RPMI7951 (cell line): ENCODE results near the gene ZNF728. TPM values are rescaled to one million over a fixed set of nuclear protein-coding genes. Genes with fewer than 3 reads are reported as not detected.
"Not testable (repeated sequence)": the region's sequence is repeated elsewhere in the genome, so short reads cannot be mapped to it uniquely, and the experiment has no call there.

Source experiments
- DNase-seq: peaks from one replicate; pipeline ENCODE4 v3.0.0-alpha.2; 2012; ENCODE audit warnings: low read depth
- total RNA-seq: library from RNA; depleted of rRNA; stranded (reverse); fragments of >200 nt; shearing (Covaris generic); gene quantifications from 2 replicates; pipeline ENCODE4 v1.2.3, GENCODE V29; 2014; rRNA removed

The ZNF728 gene
- 0.12 and 0.88 TPM in 2 replicates for total RNA-seq

DNA sequence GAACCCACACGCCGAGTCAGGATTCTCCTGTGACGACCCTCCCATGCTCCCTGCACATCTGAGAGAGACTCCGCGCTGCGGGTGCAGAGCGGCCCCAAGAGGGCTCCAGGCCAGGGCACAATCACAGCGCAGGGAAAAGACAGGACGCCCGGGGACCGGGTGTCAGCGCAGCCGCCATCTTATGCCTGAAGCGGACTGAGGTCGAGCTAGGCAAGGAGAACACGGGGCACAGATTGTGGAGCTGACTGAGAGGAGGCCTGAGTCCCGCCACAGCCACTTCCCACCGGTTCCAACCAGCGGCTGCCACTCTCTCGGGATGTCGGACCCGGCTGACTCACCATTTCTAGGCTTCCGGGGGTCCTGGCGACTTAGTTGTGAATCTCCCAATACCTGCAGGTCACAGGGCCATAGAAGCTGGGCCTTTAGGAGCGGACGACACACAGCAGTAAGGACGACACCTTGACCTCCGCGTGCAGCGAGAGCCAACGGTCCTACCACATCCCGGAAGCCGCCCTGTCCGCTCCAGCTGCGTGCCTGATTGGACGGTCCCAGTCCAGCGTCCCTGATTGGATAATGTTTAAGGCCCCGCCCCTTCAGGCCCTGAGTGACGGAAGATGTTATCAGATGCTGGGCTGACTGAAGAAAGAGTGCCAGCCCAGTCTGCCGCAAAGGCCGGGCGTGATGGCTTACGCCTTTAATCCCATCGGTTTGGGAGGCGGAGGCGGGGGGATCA lies at the start of gene ZNF728:
Gene ZNF728, minus strand, starts transcription at position 487 of the 733 bp plus-strand sequence. Its CDS starts 146 bp downstream, at position 341.
- DNase-seq = peak; percentile 59

DNA sequence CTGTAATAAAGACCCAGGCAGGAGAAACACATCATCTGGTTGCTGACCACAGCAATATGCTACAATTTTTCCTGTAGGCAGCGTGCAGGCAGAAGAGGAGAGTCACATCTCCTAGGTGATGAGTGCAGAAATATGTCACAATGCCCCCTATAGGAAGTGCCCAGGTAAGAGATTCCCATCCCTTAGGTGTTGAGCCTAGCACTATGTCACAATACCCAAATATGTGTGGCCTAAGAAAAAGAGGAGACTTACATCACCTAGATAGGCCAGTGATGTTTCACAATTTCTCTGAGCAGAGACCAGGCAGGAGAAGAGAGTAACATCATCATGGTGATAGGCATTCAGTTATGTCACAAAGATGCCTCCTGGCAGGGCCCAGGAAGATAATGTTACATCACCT lies 49.4 kb upstream of the ZNF728 start:
- no peak for DNase-seq

DNA sequence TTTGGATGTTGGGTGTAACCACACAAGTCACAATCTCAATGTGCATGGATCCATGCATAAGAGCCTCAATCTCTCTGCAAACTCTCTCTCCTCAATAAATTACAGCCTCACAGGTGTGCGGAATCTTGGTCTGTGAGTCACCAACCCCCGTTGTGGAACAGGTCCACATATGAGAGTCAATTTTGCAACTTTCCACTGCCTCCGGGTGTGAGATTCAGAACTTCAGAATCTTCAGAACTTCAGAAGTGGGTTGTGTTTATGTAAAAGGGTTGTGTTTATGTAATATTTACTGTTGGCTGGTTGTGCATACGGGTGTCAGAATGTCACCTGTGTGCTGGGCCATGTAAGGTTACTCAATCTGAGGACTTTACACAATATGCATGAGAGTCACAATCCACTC lies 46.3 kb upstream of the ZNF728 start:
- DNase-seq = no peak

DNA sequence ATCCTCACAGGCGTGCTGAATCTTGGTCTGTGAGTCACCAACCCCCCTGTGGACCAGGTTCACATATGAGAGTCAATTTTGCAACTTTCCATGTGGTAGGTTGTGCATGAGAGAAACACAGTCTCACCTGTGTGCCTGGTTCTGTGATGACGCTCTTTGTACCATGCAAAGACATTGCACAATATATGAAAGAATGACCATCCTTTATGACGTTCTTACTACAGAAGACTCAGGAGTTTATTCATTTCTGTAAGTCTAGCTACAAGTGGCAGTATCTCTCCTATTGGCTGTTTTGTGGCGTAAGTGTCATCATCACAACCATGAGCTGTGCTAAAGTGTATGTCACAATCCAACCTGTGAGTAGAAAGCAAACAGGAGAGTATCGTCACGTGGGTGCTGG lies 43.8 kb upstream of the ZNF728 start:
- DNase-seq = no peak

DNA sequence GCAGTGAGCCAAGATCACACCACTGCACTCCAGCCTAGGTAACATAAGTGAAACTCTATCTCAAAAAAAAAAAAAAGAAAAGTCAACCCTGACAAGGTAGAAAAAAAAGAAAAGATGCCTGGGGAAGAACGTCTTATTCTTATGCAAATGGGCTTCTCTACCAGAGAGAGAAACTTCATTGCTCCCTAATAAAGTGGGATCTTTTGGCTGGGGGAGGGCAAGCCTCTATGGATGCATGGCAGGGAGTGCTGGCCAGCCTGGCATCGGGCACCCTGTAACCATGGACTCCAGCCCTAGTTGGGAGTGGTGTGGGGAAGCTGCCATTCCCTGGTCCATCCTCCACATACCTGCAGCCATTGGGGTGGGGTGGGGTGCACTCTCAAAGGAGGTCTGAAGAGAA lies 30.7 kb upstream of the ZNF728 start:
- no peak for DNase-seq

DNA sequence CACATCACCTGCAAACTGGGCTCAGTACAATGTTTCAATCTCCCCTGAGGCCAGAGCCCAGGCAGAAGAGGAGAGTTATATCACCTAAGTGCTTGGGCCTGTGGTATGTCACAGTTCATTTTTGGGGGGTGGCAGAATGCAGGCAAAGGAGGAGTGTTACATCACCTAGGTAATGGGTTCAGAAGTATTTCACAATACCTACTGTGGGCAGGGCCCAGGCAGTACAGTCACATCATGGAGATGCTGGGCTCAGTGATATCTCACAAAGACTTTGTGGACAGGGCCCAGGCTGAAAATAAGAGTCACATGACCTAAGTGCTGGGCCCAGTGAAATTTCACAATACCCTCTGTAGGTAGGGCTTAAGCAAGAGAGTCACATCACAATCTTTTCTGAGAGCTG lies 12.7 kb upstream of the ZNF728 start:
- no peak for DNase-seq

DNA sequence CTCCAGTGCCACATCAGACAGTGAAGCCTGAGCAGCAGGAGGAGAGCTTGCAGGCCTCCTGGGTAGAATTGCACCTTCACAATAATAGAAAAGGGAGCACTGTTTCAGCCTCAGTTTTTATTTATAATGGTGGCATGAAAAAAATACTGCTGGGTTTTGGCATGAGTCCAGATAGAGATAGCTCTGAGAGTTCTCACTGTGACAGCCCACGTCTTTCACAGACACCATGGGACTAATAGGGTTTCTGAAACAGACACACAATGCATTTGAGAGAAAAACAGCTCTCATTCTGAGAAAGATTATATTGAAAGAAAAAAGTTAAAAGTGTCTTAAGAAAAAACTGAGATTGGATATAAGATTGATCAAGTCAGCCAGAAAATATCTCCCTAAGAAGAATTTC lies 8.0 kb downstream of the ZNF728 start:
- not testable (repeated sequence) for DNase-seq

DNA sequence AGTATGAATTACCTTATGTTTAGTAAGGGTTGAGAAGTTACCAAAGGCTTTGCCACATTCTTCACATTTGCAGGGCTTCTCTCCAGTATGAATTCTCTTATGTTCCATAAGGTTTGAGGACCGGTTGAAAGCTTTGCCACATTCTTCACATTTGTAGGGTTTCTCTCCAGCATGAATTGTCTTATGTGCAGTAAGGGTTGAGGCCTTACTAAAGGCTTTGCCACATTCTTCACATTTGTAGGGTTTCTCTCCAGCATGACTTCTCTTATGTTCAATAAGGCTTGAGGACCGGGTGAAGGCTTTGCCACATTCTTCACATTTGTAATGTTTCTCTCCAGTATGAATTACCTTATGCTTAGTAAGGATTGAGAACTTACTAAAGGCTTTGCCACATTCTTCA lies 26.7 kb downstream of the ZNF728 start:
- no peak for DNase-seq

DNA sequence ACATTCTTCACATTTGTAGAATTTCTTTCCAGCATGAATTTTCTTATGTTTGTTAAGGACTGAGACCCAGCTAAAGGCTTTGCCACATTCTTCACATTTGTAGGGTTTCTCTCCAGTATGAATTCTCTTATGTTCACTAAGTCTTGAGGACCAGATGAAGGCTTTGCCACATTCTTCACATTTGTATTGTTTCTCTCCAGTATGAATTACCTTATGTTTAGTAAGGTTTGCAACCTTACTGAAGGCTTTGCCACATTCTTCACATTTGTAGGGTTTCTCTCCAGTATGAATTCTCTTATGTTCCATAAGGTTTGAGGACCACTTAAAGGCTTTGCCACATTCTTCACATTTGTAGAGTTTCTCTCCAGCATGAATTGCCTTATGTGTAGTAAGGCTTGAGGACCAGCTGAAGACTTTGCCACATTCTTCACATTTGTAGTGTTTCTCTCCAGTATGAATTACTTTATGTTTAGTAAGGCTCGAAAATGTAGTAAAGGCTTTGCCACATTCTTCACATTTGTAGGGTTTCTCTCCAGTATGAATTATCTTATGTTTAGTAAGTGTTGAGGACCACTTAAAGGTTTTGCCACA lies 27.3 kb downstream of the ZNF728 start:
- DNase-seq = not testable (repeated sequence)

DNA sequence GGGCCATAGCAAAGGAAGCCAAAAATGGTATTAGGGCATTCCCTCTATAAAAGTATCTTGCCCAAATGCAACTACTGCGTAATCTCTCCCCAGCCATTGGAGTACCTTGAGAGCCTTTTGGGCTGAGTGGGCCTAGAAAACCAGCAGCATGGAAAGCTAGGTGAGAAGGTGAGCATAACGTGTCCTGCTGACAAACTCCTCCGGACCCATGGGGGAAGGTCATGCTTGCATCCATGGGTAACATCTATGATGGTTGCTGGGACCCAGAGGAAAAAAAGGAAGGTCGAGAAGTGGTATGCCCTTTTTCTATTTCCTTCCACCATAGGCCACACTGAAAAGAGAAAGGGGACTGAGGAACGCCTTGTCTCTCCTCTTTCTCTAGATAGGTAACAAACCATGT lies 57.4 kb downstream of the ZNF728 start:
- peak; percentile 24 for DNase-seq

DNA sequence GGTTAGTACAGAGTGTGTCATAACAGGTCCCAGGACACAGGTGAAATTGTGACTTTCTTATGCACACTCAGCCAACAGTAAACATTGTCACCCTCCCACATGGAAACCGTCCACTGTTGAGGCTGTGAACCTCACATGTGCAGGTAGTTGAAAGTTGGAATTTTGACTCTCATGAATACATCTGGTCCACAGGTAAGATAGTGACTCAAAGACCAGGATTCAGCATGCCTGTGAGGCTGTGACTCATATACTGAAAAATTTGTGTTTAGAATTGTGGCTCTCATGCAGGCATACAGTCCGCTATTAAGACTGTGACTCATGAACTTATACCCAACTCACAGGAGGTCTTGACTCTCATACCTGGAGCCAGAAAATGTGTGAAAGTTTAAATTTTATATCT lies 67.8 kb downstream of the ZNF728 start:
- no peak for DNase-seq

DNA sequence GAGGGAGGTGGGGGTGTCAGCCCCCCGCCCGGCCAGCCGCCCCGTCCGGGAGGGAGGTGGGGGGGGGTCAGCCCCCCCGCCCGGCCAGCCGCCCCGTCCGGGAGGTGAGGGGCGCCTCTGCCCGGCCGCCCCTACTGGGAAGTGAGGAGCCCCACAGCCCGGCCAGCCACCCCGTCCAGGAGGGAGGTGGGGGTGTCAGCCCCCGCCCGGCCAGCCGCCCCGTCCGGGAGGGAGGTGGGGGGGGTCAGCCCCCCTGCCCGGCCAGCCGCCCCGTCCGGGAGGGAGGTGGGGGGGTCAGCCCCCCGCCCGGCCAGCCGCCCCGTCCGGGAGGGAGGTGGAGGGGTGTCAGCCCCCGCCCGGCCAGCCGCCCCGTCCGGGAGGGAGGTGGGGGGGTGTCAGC lies 75.4 kb downstream of the ZNF728 start:
- DNase-seq = not testable (repeated sequence)

DNA sequence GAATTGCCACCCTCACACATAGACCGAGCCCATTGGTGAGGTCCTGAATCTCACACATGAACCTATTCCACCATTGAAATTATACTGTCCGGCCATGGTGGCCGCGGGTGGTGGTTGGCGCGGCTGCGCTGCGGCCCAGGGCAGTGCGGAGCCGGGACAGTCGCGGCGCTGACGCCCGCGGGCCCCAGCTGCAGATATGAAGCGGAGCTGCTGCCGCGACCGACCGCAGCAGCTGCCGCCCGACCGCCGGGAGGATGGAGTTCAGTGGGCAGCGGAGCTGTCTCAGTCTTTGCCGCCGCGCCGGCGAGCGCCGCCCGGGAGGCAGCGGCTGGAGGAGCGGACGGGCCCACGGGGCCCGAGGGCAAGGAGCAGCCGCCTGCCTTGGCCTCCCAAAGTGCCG lies 77.8 kb downstream of the ZNF728 start:
- DNase-seq = not testable (repeated sequence)

Other genes starting within 250 kb of the ZNF728 start
- under 0.01 TPM in 1 of 2 replicates, not detected in the other for gene ZNF99, start 219.0 kb downstream of the ZNF728 start, total RNA-seq
- gene ZNF723, start 170.9 kb downstream of the ZNF728 start, total RNA-seq = 0.12 TPM in 1 of 2 replicates, not detected in the other
- 7.2 and 8.4 TPM in 2 replicates for gene ZNF730, start 113.8 kb upstream of the ZNF728 start, total RNA-seq
- gene ZNF724, start 247.2 kb upstream of the ZNF728 start, total RNA-seq = 14.6 and 15.0 TPM in 2 replicates